Measurements from ENCODE around the gene PTCRA.
"Not testable (repeated sequence)": the region's sequence is repeated elsewhere in the genome, so short reads cannot be mapped to it uniquely, and the experiment has no call there.

Gene PTCRA

DNA sequence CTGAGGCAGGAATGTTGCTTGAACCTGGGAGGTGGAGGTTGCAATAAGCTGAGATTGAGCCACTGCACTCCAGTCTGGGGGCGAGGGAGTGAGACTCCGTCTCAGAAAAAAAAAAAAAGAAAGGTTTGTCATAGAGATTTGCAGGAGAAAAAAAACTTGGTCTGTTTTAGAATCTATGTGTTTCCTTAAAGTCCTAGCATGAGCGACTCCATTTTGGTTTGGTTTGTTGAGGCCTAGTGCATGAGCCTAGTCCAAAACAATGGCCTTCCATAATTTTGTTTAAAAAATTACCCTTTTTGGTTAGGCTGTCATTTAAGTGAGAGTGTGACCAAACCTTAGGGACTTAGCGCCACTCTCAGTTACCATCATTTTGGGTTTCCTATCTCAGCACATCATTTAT, 36.5 kb downstream of the PTCRA start:
- no peak overlapping the region for H3K27ac Mint-ChIP-seq
- TF ChIP-seq CTCF (IDR thresholded peaks at IDR 0.05; ENCODE audit: unreplicated experiment in 3 of 3) = no peak
- no peak overlapping the region for H3K4me3 Mint-ChIP-seq
- H3K36me3 Mint-ChIP-seq (ENCODE audit: low read depth) = peaks cover 7% of the 10 kb centered on the region
- H3K27me3 Mint-ChIP-seq (ENCODE audit: low read depth) = no peaks in the 10 kb centered on the region
- H3K9me3 Mint-ChIP-seq = no peaks in the 10 kb centered on the region
- no peaks in the 10 kb centered on the region for H3K4me1 Mint-ChIP-seq

DNA sequence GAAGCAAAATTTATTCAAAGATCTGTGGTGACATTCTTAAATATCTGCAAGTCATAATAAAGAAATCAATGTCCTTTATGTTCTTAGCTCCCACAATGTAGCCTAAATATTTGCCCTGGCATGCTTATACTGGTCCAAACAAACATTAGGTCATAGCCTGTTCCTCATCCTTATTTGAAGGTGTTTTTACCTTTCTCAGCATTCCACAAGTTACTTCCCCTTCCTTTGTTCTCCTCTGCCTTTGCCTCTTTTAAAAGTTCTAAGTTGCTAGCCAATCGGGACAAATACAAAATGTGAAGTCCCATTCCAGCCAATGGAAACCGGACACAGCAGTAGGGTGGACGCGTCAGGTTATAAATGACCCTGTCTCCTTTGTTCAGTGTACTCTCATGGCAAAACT, 38.6 kb downstream of the PTCRA start:
- H3K36me3 Mint-ChIP-seq (ENCODE audit: low read depth); H3K27ac Mint-ChIP-seq; H3K27me3 Mint-ChIP-seq (ENCODE audit: low read depth): not testable (repeated sequence)

DNA sequence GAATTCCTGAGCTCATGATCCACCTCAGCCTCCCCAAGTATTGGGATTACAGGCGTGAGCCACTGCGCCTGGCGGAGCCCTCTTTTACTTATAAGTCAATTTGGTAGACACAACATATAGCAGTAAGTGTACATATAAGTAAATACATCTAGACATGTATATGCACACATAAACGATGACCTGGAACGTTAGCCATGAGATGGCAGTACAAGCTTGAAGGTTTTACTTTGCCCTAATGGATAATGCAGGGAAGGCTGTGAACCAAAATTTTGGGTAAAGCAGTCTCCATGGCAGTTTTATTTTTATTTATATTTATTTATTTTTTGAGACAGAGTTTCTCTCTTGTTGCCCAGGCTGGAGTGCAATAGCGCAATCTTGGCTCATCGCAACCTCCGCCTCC, 42.3 kb downstream of the PTCRA start:
- no peak overlapping the region for H3K27ac Mint-ChIP-seq
- peaks cover 34% of the 10 kb centered on the region for H3K27me3 Mint-ChIP-seq (ENCODE audit: low read depth)
- H3K9me3 Mint-ChIP-seq = no peaks in the 10 kb centered on the region
- TF ChIP-seq CTCF (IDR thresholded peaks at IDR 0.05; ENCODE audit: unreplicated experiment in 3 of 3) = no peak
- H3K4me1 Mint-ChIP-seq = peaks cover 10% of the 10 kb centered on the region
- H3K36me3 Mint-ChIP-seq (ENCODE audit: low read depth) = peaks cover 15% of the 10 kb centered on the region
- no peak overlapping the region for H3K4me3 Mint-ChIP-seq

More for the DNA sequence above, 38.6 kb downstream of the PTCRA start:
- H3K4me1 Mint-ChIP-seq, H3K9me3 Mint-ChIP-seq, H3K4me3 Mint-ChIP-seq: not testable (repeated sequence)

GRCh38 chr6:42959917-42960242, 44.0 kb downstream of the PTCRA start:
- peaks cover 20% of the 10 kb centered on the region for H3K36me3 Mint-ChIP-seq (ENCODE audit: low read depth)
- peaks cover 34% of the 10 kb centered on the region for H3K27me3 Mint-ChIP-seq (ENCODE audit: low read depth)
- H3K4me3 Mint-ChIP-seq = peak overlapping the region; percentile 77 to 83 (median 77)
- peaks cover 10% of the 10 kb centered on the region for H3K4me1 Mint-ChIP-seq
- no peak for TF ChIP-seq CTCF (IDR thresholded peaks at IDR 0.05; ENCODE audit: unreplicated experiment in 3 of 3)
- no peak overlapping the region for H3K27ac Mint-ChIP-seq
- H3K9me3 Mint-ChIP-seq = no peaks in the 10 kb centered on the region

DNA sequence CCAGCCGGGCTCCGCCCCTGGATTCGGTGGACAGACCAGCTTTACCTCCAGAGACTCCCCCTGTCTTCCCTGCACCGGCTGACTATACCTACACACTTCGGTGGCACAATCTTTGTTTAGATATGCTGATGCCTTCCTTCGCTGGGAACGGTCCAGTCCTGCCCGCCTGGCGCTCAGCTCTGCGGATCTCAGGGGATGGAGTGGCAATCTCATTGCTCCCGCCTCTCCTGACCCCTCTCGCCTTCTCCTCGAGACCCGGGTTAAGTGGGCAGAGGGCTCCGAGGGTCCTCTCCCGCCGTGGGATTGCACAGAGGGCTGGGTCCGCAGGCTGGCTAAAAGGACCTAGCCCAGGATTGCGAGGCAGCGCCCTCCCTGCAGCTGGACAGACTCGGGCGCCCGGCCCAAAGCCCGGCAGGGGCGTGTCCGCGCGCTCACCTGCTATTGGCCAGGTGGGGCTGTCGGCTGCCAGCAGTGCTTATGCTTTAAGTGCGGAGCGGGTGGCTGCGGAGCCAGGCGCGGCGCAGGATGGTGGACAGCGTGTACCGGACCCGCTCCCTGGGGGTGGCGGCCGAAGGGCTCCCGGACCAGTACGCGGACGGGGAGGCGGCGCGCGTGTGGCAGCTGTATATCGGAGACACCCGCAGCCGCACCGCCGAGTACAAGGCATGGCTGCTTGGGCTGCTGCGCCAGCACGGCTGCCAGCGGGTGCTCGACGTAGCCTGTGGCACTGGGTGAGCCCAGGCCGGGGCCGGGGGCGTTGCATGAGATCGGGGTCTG, 44.6 kb downstream of the PTCRA start, which contains the start of gene GNMT:
Gene GNMT (plus strand): TSS at position 512 of the 777 bp plus-strand sequence. CDS start 14 bp downstream, at position 526.
- Mint-ChIP-seq H3K27ac (no peak within 1 kb of the TSS), H3K27me3 (ENCODE audit: low read depth) (peaks cover 34% of the 10 kb centered on the region), H3K9me3 (no peaks in the 10 kb centered on the region), H3K36me3 (ENCODE audit: low read depth) (peaks cover 22% of the 10 kb centered on the region), H3K4me3 (peak within 1 kb of the TSS; percentile 77 to 83 (median 77)), H3K4me1 (peaks cover 10% of the 10 kb centered on the region)
- no peak for TF ChIP-seq CTCF (IDR thresholded peaks at IDR 0.05; ENCODE audit: unreplicated experiment in 3 of 3)

DNA sequence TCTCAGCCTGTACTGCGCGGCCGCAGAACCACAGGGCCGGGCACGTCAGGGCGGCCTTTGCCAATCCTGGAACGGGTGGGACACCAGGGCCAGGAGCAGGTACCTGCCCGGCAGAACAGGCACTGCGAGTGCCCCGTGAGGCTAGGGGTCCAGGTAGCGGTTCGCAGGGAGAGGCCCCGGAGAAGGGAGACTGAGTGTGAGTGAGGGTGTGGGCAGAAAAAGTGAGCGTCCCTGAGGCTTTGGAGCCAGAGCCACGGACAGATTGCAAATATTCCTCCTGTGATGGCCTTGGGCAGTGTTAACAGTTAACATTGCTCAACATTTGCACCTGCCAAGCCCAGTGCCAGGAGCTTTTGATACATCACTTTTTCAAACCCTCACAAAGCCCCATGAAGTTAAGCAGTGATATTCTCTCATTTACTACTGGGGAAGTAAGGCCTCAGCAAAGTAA, 45.2 kb downstream of the PTCRA start:
- H3K4me1 Mint-ChIP-seq = peaks cover 10% of the 10 kb centered on the region
- peaks cover 34% of the 10 kb centered on the region for H3K27me3 Mint-ChIP-seq (ENCODE audit: low read depth)
- no peaks in the 10 kb centered on the region for H3K9me3 Mint-ChIP-seq
- no peak overlapping the region for H3K27ac Mint-ChIP-seq
- H3K36me3 Mint-ChIP-seq (ENCODE audit: low read depth) = peaks cover 22% of the 10 kb centered on the region
- no peak for TF ChIP-seq CTCF (IDR thresholded peaks at IDR 0.05; ENCODE audit: unreplicated experiment in 3 of 3)
- peak overlapping the region in 2 of 3 experiments; percentile 10 to 83 for H3K4me3 Mint-ChIP-seq
